Fibroblast of villous mesenchyme (primary cell): ENCODE data around the gene TMEM169. TPM values are rescaled to one million over a fixed set of nuclear protein-coding genes. Genes with fewer than 3 reads are reported as not detected.
A peak's percentile ranks its signal among the peaks of the same experiment; 100 is the strongest.

Experiments
- DNase-seq: peaks from one replicate; pipeline ENCODE4 v3.0.0-alpha.2; 2010; ENCODE audit warnings: low read depth
- H3K4me3 ChIP-seq: 2 replicates; pipeline ENCODE4 v1.5.1; 2011; ENCODE audit warnings: low read depth, mild to moderate bottlenecking, low read length
- total RNA-seq: library from RNA; depleted of rRNA; stranded (reverse); fragments of >200 nt; gene quantifications from 2 replicates; pipeline ENCODE4 v1.2.3, GENCODE V29; 2012
- TF ChIP-seq, protein P1 (sequence below): IDR thresholded peaks from 2 replicates; pipeline ENCODE4 v1.5.1; 2012; ENCODE audit warnings: low read depth, mild to moderate bottlenecking, low read length; ENCODE audit not compliant: insufficient read depth

TMEM169 gene
- total RNA-seq, 1 donor, result 0.43 TPM

DNA sequence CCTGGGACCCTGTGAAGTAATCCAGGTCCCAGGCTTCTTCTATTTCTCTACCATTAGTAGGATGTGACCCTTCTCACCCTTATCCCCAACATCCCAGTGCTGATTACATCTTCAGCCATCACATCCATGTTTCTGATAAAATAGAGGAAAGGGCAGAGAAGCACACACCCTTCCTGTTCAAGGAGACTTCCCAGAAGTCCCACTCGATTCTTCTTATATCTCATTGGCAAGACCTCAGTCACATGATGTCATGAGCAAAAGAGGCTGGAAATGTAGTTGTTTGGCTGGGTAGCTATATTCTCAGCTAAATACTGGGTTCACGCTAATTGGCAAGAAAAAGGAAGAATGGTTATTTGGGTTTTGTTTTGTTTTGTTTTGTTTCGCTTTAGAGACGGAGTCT lies 19.4 kb downstream of the TMEM169 start:
- TF ChIP-seq, protein P1, sequence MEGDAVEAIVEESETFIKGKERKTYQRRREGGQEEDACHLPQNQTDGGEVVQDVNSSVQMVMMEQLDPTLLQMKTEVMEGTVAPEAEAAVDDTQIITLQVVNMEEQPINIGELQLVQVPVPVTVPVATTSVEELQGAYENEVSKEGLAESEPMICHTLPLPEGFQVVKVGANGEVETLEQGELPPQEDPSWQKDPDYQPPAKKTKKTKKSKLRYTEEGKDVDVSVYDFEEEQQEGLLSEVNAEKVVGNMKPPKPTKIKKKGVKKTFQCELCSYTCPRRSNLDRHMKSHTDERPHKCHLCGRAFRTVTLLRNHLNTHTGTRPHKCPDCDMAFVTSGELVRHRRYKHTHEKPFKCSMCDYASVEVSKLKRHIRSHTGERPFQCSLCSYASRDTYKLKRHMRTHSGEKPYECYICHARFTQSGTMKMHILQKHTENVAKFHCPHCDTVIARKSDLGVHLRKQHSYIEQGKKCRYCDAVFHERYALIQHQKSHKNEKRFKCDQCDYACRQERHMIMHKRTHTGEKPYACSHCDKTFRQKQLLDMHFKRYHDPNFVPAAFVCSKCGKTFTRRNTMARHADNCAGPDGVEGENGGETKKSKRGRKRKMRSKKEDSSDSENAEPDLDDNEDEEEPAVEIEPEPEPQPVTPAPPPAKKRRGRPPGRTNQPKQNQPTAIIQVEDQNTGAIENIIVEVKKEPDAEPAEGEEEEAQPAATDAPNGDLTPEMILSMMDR, result no peak
- no peak for DNase-seq
- no peak overlapping the region for H3K4me3 ChIP-seq

DNA sequence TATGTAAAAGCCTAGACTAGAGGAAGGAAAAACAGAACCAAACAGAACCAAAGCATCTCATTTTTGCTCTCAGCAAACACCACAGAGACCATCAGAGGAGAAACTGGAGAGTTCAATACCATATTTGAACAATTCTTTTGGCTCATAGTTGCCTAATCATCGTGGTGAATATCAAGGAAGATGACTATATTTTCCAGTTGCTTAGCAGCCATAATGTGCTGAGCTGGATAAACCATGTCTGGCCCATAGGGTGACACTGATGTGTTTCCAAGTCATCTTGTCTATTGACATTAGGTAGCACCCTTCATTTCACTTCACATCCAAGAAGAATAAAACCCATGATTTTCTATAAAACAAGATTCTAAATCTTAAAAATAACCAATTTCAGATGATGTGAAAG lies 21.5 kb downstream of the TMEM169 start:
- DNase-seq, result no peak
- H3K4me3 ChIP-seq, result no peak overlapping the region
- TF ChIP-seq, protein P1, result no peak

DNA sequence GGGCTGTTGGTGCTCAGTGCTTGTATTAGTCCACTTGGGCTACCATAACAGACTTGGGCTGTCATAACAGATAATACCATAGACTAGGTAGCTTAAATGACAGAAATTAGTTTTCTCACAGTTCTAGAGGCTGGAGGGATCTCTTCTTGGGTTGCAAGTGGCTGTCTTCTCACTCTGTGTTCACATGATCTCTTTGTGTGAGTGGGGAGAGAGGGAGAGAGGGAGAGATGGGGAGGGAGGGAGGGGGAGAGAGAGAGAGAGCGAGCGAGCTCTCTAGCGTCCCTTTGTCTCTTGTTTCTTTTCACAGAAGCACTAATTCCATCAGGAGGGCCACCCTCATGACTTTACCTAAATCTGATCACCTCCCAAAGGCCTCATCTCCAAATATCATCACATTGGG lies 23.0 kb downstream of the TMEM169 start:
- DNase-seq, result no peak
- TF ChIP-seq, protein P1, result no peak
- no peak overlapping the region for H3K4me3 ChIP-seq

DNA sequence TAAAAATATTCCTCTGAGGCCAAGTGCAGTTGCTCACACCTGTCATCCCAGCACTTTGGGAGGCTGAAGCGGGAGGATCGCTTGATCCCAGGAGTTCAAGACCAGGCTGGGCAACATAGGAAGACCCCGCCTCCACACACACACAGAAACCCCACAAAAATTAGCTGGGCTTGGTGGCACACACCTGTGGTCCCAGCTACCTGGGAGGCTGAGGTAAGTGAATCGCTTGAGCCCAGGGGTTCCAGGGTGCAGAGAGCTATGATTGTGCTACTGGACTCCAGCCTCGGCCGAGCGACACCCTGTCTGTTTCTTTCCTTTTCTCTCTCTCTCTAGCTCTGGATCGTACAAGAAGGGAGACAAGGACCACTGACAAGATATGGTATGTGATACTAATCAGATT lies 25.6 kb downstream of the TMEM169 start:
- no peak overlapping the region for H3K4me3 ChIP-seq
- TF ChIP-seq, protein P1, result no peak
- no peak for DNase-seq

DNA sequence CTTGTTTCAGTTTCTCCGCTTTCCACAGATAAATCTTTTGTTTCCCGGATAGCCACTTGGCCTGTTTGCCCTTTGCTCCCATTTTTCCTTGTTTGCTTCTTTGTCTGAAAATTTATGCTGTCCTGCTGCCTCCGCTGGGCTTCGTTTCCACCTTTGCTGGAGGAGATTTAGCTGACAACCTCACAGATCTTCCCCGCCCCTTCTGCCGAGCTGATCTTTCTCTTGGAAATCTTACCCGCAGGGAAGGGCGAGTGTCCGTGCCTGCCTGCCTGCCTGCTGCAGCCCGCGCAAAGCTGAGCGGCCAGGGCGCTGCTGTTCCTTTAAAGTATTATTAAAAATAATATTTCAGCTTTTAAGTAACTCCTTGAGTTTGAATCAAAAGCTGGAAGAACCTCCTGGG lies 26.0 kb downstream of the TMEM169 start:
- H3K4me3 ChIP-seq, result no peak overlapping the region
- TF ChIP-seq, protein P1, result no peak
- peak; percentile 12 for DNase-seq

DNA sequence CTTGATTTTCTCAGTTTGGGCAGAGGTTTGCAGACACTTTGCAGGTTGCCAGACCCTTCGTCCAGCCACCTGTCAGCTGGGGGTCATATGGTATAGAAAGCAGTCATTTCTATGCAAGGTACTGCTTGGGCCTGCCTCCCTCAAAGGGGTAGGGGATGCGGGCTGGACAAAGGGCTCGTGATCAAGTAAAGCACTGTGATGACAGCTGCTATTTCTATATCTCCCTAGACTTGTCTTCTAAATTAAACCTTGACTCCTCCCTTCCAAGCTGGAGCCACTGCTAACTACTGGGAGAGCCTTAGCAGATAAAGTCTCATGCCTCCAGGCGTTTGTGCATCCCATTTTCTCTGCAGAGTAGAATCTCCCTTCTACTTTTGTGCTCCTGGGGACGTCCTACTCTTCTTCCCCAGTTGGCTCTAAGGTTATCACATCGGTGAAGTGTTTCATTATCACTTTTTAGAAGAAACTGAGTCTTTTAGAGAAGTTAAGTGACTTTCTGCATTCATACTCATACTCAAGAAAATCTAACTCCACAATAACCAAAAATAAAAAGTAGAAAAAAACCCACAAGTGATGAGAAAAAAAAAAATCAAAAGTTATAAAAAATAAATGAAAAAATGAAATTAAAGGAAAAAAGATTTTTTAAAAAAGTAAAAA lies 26.7 kb downstream of the TMEM169 start:
- TF ChIP-seq, protein P1, result no peak
- no peak for DNase-seq
- peak overlapping the region; percentile 99 for H3K4me3 ChIP-seq
